B cell (primary cell): Measurements from ENCODE around the gene PPP2R5D. TPM values are rescaled to one million over a fixed set of nuclear protein-coding genes. Genes with fewer than 3 reads are reported as not detected.

Experiments
- ATAC-seq: fragments of 200-7000 bp; cut with Tn5 transposase; one replicate; pipeline ENCODE4 v1.10.0; 2021; ENCODE audit warnings: low read depth, mild to moderate bottlenecking, moderate number of reproducible peaks, moderate library complexity
- CTCF ChIA-PET: fragments of 350-600 bp; sonication (Branson Sonifier 250); formaldehyde crosslinking; loops from one replicate; lab custom pipeline; 2021; ENCODE audit warnings: antibody characterized with exemption, inconsistent platforms; lab: Charles Lee
- POLR2A ChIA-PET: fragments of 350-600 bp; sonication (Branson Sonifier 250); formaldehyde crosslinking; loops from one replicate; lab custom pipeline; 2021; ENCODE audit warnings: antibody characterized with exemption; lab: Charles Lee
- DNase-seq: peaks from one replicate; pipeline ENCODE4 v3.0.0; 2013
- H2AFZ ChIP-seq: 2 replicates; pipeline ENCODE4 v1.6.1; 2012; ENCODE audit warnings: mild to moderate bottlenecking, low read depth, low read length; ENCODE audit not compliant: insufficient read depth, poor library complexity, severe bottlenecking
- H3K27ac ChIP-seq, 2 donors: 1 replicate in 1 of 2; 2 replicates in 1 of 2; pipeline ENCODE4 v1.5.1; 2012 to 2013; ENCODE audit warnings: low read length in 2 of 2, mild to moderate bottlenecking in 2 of 2, moderate library complexity in 1 of 2
- H3K27me3 ChIP-seq, 4 experiments: fragments of 200-600 bp in 1 of 4; sonication (generic) in 1 of 4; replicated peaks in 1 of 4; 1 replicate in 2 of 4; 2 replicates in 2 of 4; pipeline versions ENCODE4 v1.6.1 to v1.7.0; 2013 to 2016; ENCODE audit warnings: low read length in 3 of 4, mild to moderate bottlenecking in 2 of 4, mixed read lengths in 1 of 4, moderate library complexity in 1 of 4; ENCODE audit not compliant: insufficient read depth in 4 of 4, control insufficient read depth in 3 of 4; ENCODE audit errors: control extremely low read depth in 1 of 4
- H3K36me3 ChIP-seq, 2 experiments: replicated peaks in 1 of 2; 1 replicate in 1 of 2; 2 replicates in 1 of 2; pipeline versions ENCODE4 v1.6.1 to v1.7.1; 2013; ENCODE audit warnings: low read length in 1 of 2; ENCODE audit not compliant: insufficient read depth in 2 of 2, control insufficient read depth in 1 of 2; ENCODE audit errors: control extremely low read depth in 1 of 2, extremely low read depth in 1 of 2
- H3K4me1 ChIP-seq, 2 donors: fragments of 200-600 bp in 1 of 2; sonication (generic) in 1 of 2; 1 replicate in 1 of 2; 2 replicates in 1 of 2; pipeline versions ENCODE4 v1.5.1 to v1.6.1; 2013 to 2017; ENCODE audit warnings: low read length in 2 of 2; ENCODE audit not compliant: control insufficient read depth in 2 of 2, insufficient read depth in 2 of 2
- H3K4me2 ChIP-seq: replicated peaks from 2 replicates; pipeline ENCODE3; 2012; ENCODE audit warnings: mild to moderate bottlenecking, low read depth, low read length; ENCODE audit not compliant: poor library complexity, severe bottlenecking
- H3K4me3 ChIP-seq, 5 experiments: fragments of 200-600 bp in 1 of 5; sonication (generic) in 1 of 5; 1 replicate in 3 of 5; 2 replicates in 2 of 5; pipeline versions ENCODE4 v1.5.1 to v1.7.0; 2011 to 2016; ENCODE audit warnings: low read length in 4 of 5, mild to moderate bottlenecking in 4 of 5, low read depth in 2 of 5, control low read depth in 1 of 5, moderate library complexity in 1 of 5; ENCODE audit not compliant: insufficient read depth in 1 of 5; ENCODE audit errors: control extremely low read depth in 1 of 5, extremely low read depth in 1 of 5
- H3K79me2 ChIP-seq: fragments of 200-600 bp; sonication (generic); one replicate; pipeline ENCODE4 v1.6.0; 2016; ENCODE audit warnings: low read length; ENCODE audit not compliant: control insufficient read depth, insufficient read depth
- H3K9ac ChIP-seq: fragments of 200-600 bp; sonication (generic); 2 replicates; pipeline ENCODE4 v1.6.1; 2017; ENCODE audit warnings: mild to moderate bottlenecking, low read length, moderate library complexity
- H3K9me3 ChIP-seq, 3 donors: one replicate each; pipeline versions ENCODE4 v1.6.1 to v1.7.1; 2013; ENCODE audit warnings: low read length in 2 of 3; ENCODE audit not compliant: control insufficient read depth in 2 of 3, insufficient read depth in 1 of 3; ENCODE audit errors: control extremely low read depth in 1 of 3
- H4K20me1 ChIP-seq: 2 replicates; pipeline ENCODE4 v1.6.0; 2012; ENCODE audit warnings: mild to moderate bottlenecking, low read length; ENCODE audit not compliant: insufficient read depth, control insufficient read depth, poor library complexity, severe bottlenecking
- H3K27ac Mint-ChIP-seq: one replicate; pipeline ENCODE4 v1.8.0; 2021; ENCODE audit warnings: mixed read lengths
- H3K27me3 Mint-ChIP-seq: one replicate; pipeline ENCODE4 v1.8.0; 2021; ENCODE audit warnings: mixed read lengths
- H3K4me1 Mint-ChIP-seq: one replicate; pipeline ENCODE4 v1.8.0; 2021; ENCODE audit warnings: mixed read lengths
- H3K4me3 Mint-ChIP-seq: one replicate; pipeline ENCODE4 v1.8.0; 2021; ENCODE audit warnings: mixed read lengths
- H3K9me3 Mint-ChIP-seq: one replicate; pipeline ENCODE4 v1.8.0; 2022; ENCODE audit warnings: mixed read lengths; ENCODE audit not compliant: insufficient read depth
- EZH2 ChIP-seq: IDR thresholded peaks from 2 replicates; pipeline ENCODE4 v1.6.1; 2012; ENCODE audit warnings: borderline replicate concordance, low read depth, mild to moderate bottlenecking, moderate library complexity, low read length; ENCODE audit not compliant: insufficient read depth, poor library complexity, severe bottlenecking
- WGBS: methylation state at CpG from one replicate; pipeline ENCODE4 v1.1.5; 2013; ENCODE audit warnings: missing lambda C conversion rate; ENCODE audit not compliant: insufficient coverage; 5-methylcytosine and 5-hydroxymethylcytosine counted together
- intact Hi-C: fragments of 100-400 bp; cut with micrococcal nuclease; formaldehyde crosslinking; loops from one replicate; pipeline ENCODE4 v1.10.0; 2022
- polyA plus RNA-seq: library from polyadenylated mRNA; depleted of rRNA; stranded (reverse); fragments of >200 nt; gene quantifications from 2 replicates; pipeline ENCODE4 v1.2.3, GENCODE V29; 2012
- total RNA-seq, 2 donors: library from RNA; stranded (reverse); fragments of 120-200 nt in 1 of 2; gene quantifications; 1 replicate in 1 of 2; 2 replicates in 1 of 2; pipeline versions ENCODE4 v1.2.3 to v1.2.4, GENCODE V29; 2013 to 2022
- TF ChIP-seq, protein P1 (sequence below): fragments of 200-600 bp; IDR thresholded peaks from one replicate; pipeline ENCODE4 v1.8.0; 2022; ENCODE audit warnings: antibody characterized with exemption, mild to moderate bottlenecking

PPP2R5D gene
- total and polyA plus RNA-seq, 2 donors (not counting 1 experiment from before 2014, with no cell fraction given): 23.2 to 23.6 TPM

DNA sequence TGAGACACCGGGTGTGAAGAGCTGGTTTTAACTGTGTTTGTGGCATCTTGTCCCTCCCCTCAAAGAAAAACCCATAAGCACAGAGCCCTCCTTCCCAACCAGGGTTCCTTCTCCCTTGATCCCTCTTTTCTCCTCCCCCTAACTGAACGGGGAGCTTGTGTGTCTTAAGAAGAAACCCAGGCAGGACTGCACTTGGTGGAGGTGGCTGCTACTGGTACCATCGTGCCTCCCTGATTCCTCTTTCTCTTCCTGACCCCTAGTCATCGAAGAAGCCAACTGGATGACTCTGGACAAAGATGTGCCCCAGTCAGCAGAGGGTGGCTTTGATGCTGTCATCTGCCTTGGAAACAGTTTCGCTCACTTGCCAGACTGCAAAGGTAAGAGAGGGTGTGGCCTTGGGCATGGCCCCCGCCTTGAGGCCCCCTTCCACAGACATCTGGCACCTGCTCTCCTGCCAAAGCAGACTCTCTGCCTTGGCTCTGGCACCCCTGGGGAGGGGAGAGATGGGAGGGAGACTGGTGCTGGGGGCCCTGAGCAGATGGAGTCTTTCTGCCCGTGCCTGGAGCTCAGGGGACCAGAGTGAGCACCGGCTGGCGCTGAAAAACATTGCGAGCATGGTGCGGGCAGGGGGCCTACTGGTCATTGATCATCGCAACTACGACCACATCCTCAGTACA is 21.7 kb upstream of the PPP2R5D start:
- intact Hi-C loops: loop anchor here (5.0 kb wide), 1 partner anchor 60 kb away; no protein-coding TSS in a partner anchor

More for the DNA sequence above, 21.7 kb upstream of the PPP2R5D start:
- Mint-ChIP-seq H3K27ac (no peak overlapping the region), H3K4me1 (peaks cover 13% of the 10 kb centered on the region), H3K4me3 (no peak overlapping the region), H3K27me3 (no peaks in the 10 kb centered on the region), H3K9me3 (no peaks in the 10 kb centered on the region)
- POLR2A ChIA-PET: no interaction called here
- Histone ChIP-seq H3K4me3 (no peak overlapping the region), H4K20me1 (no peaks in the 10 kb centered on the region), H3K4me1 (peaks cover 9 to 16% of the 10 kb centered on the region in 2 donors), H3K36me3 (peaks cover 0 to 32% of the 10 kb centered on the region in 2 experiments), H2AFZ (no peak overlapping the region), H3K4me2 (no peak overlapping the region), H3K79me2 (no peaks in the 10 kb centered on the region), H3K27ac (no peak overlapping the region), H3K27me3 (peaks cover 0 to 12% (median 3%) of the 10 kb centered on the region in 4 experiments), H3K9me3 (no peaks in the 10 kb centered on the region), H3K9ac (no peak overlapping the region)
- ATAC-seq (no peak), DNase-seq (no peak)
- WGBS: 99% methylated on average over 8 of the region's 13 CpGs
- CTCF ChIA-PET: no interaction called here
- TF ChIP-seq, protein P1, sequence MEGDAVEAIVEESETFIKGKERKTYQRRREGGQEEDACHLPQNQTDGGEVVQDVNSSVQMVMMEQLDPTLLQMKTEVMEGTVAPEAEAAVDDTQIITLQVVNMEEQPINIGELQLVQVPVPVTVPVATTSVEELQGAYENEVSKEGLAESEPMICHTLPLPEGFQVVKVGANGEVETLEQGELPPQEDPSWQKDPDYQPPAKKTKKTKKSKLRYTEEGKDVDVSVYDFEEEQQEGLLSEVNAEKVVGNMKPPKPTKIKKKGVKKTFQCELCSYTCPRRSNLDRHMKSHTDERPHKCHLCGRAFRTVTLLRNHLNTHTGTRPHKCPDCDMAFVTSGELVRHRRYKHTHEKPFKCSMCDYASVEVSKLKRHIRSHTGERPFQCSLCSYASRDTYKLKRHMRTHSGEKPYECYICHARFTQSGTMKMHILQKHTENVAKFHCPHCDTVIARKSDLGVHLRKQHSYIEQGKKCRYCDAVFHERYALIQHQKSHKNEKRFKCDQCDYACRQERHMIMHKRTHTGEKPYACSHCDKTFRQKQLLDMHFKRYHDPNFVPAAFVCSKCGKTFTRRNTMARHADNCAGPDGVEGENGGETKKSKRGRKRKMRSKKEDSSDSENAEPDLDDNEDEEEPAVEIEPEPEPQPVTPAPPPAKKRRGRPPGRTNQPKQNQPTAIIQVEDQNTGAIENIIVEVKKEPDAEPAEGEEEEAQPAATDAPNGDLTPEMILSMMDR: no peak
- no peak for TF ChIP-seq EZH2
